Psoas muscle (tissue), 8 donors: ENCODE results near the gene MTHFD1L. TPM values are rescaled to one million over a fixed set of nuclear protein-coding genes. Genes with fewer than 3 reads are reported as not detected.
A peak's percentile ranks its signal among the peaks of the same experiment; 100 is the strongest.

Experiments
- ATAC-seq, 4 donors: fragments of 200-7000 bp; cut with Tn5 transposase; one replicate each; pipeline ENCODE4 v1.9.1; 2020; ENCODE audit warnings: moderate library complexity in 3 of 4, mild to moderate bottlenecking in 2 of 4
- DNase-seq, 2 donors: peaks; one replicate each; pipeline ENCODE4 v3.0.0-alpha.2; 2020
- H3K27ac ChIP-seq: fragments of 200-600 bp; one replicate; pipeline ENCODE4 v1.8.0; 2022
- H3K27me3 ChIP-seq, 3 donors: fragments of 200-600 bp in 1 of 3; one replicate each; pipeline versions ENCODE4 v1.6.1 to v1.8.0; 2013 to 2022; ENCODE audit warnings: low read length in 2 of 3, mild to moderate bottlenecking in 2 of 3, moderate library complexity in 1 of 3; ENCODE audit not compliant: insufficient read depth in 3 of 3
- H3K36me3 ChIP-seq, 2 donors: fragments of 200-600 bp in 1 of 2; one replicate each; pipeline versions ENCODE4 v1.6.1 to v1.8.0; 2013 to 2022; ENCODE audit warnings: low read depth in 1 of 2, mild to moderate bottlenecking in 1 of 2, moderate library complexity in 1 of 2; ENCODE audit not compliant: insufficient read depth in 1 of 2
- H3K4me1 ChIP-seq: fragments of 200-600 bp; one replicate; pipeline ENCODE4 v1.8.0; 2022
- H3K4me3 ChIP-seq: fragments of 200-600 bp; one replicate; pipeline ENCODE4 v1.8.0; 2022; ENCODE audit warnings: mild to moderate bottlenecking
- H3K9me3 ChIP-seq: fragments of 200-600 bp; one replicate; pipeline ENCODE4 v1.8.0; 2022
- WGBS, 3 donors: extraction: QIAGEN DNeasy Blood & Tissue Kit; methylation state at CpG; one replicate each; pipeline versions ENCODE4 v1.1.6 to v1.1.7; 2013; 5-methylcytosine and 5-hydroxymethylcytosine counted together
- intact Hi-C, 2 donors: fragments of 100-400 bp; cut with DNase I; formaldehyde crosslinking; loops; one replicate each; pipeline versions ENCODE4 v1.11.0 to v1.14.2; 2022
- polyA plus RNA-seq, 3 donors: library from polyadenylated mRNA; stranded (reverse); fragments of 200-250 nt; gene quantifications; one replicate each; pipeline ENCODE4 v1.2.3, GENCODE V29; 2013
- total RNA-seq, 4 donors: library from RNA; stranded (reverse); fragmentation: NEBNext Ultra II Directional in 2 of 4; extraction: Animal tissue kit (Norgen Biotek cat#: 25700) in 2 of 4; gene quantifications; one replicate each; pipeline versions ENCODE4 v1.2.1 to v1.2.4, GENCODE V29; 2021 to 2023
- TF ChIP-seq, protein P1 (sequence below): fragments of 200-600 bp; IDR thresholded peaks from one replicate; pipeline ENCODE4 v1.8.0; 2022; ENCODE audit warnings: antibody characterized with exemption
- donor health status: healthy with polysubstance abuse.
- donor health status: DM: no; HTN: no; CAD: no; lungs with moderate emphysema.
- donor health status: Bipolar disorder and iron deficiency.
- donor health status: healthy.
- donor health status: DM: yes; HTN: yes; CAD: no.
- donor health status: DM: no; HTN: no; CAD: no.
- donor health status: DM: no; HTN: no; CAD: no.
- donor health status: DM: yes; HTN: yes; CAD: no.

The MTHFD1L gene
- total and polyA plus RNA-seq, 7 donors, result 0.21 to 4.1 (median 1.1) TPM

DNA sequence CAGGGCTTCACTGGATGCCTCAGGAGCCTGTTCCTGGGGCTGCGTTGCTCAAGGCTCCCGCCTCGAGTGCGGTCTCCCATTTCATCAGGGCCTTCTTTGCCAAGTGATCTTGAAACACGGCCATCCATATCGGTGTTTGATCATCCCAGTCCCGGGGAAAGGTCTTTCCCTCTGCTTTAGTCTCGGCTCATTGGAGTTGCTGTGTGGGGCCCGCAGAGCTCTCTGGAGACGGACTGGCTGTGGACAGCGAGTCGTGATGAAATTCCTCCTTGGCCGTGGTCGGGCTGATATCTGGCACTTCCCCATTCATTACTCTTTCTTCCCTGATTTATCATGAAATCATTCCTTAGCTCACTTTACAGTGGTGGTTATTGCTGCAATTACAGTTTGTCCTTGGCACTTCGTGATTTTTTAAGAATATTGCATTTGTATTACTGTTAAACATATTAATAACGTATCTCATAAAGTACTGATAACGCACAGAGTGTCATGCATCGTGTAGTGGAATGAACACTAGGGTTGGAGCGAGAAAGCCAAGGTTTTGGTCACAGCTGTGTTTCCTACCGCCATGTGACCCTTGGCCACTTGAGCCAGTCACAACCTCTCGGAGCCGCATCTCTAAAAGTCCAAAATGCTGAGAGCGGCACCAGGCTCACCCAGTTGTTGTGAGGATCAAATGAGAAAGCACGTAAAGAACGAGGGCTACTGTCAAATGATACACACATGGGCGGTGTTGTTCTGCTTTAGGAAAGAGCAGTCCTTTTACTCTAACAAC is 71.8 kb downstream of the MTHFD1L start:
- Histone ChIP-seq H3K4me1 (no peaks in the 10 kb centered on the region), H3K36me3 (no peaks in the 10 kb centered on the region), H3K4me3 (no peak overlapping the region), H3K9me3 (no peaks in the 10 kb centered on the region), H3K27ac (no peak overlapping the region), H3K27me3 (no peaks in the 10 kb centered on the region)
- intact Hi-C loops, result no loop called here
- DNase-seq (peak; percentile 75 to 80), ATAC-seq (peak in 3 of 4 donors; percentile 49 to 72 (median 56))
- TF ChIP-seq, protein P1, sequence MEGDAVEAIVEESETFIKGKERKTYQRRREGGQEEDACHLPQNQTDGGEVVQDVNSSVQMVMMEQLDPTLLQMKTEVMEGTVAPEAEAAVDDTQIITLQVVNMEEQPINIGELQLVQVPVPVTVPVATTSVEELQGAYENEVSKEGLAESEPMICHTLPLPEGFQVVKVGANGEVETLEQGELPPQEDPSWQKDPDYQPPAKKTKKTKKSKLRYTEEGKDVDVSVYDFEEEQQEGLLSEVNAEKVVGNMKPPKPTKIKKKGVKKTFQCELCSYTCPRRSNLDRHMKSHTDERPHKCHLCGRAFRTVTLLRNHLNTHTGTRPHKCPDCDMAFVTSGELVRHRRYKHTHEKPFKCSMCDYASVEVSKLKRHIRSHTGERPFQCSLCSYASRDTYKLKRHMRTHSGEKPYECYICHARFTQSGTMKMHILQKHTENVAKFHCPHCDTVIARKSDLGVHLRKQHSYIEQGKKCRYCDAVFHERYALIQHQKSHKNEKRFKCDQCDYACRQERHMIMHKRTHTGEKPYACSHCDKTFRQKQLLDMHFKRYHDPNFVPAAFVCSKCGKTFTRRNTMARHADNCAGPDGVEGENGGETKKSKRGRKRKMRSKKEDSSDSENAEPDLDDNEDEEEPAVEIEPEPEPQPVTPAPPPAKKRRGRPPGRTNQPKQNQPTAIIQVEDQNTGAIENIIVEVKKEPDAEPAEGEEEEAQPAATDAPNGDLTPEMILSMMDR, result no peak
- WGBS, 3 donors, result 79 to 82% (median 81%) methylated on average over 26 of the region's 26 CpGs

- intact Hi-C loops, result no loop called here
- 75 to 86% (median 84%) methylated on average over 5 of the region's 5 CpGs for WGBS, 3 donors
- ATAC-seq (no peak), DNase-seq (no peak)
- TF ChIP-seq, protein P1, result no peak
- no peaks in the 10 kb centered on the region for H3K27me3 ChIP-seq
- no peaks in the 10 kb centered on the region for H3K9me3 ChIP-seq
- H3K4me3 ChIP-seq, result no peak overlapping the region
- H3K4me1 ChIP-seq, result no peaks in the 10 kb centered on the region
- H3K27ac ChIP-seq, result no peak overlapping the region
- no peaks in the 10 kb centered on the region for H3K36me3 ChIP-seq
Observed at GRCh38 chr6:150939399-150939798, 73.9 kb downstream of the MTHFD1L start.

- no peaks in the 10 kb centered on the region for H3K36me3 ChIP-seq
- no peak for DNase-seq
- ATAC-seq, result no peak
- no peaks in the 10 kb centered on the region for H3K9me3 ChIP-seq
- no peaks in the 10 kb centered on the region for H3K27me3 ChIP-seq
- no peak overlapping the region for H3K4me3 ChIP-seq
- TF ChIP-seq, protein P1, result no peak
- H3K4me1 ChIP-seq, result no peaks in the 10 kb centered on the region
- 57 to 74% (median 66%) methylated on average over 7 of the region's 7 CpGs for WGBS, 3 donors
- no peak overlapping the region for H3K27ac ChIP-seq
- intact Hi-C loops, result no loop called here
Observed at GRCh38 chr6:150940941-150941340, 75.4 kb downstream of the MTHFD1L start.

GRCh38 chr6:150949526-150949925 is 84.0 kb downstream of the MTHFD1L start:
- ATAC-seq (no peak), DNase-seq (no peak)
- Histone ChIP-seq H3K4me1 (no peaks in the 10 kb centered on the region), H3K36me3 (no peaks in the 10 kb centered on the region), H3K27me3 (peaks cover 0 to 4% (median 0%) of the 10 kb centered on the region in 3 donors), H3K27ac (no peak overlapping the region), H3K9me3 (no peaks in the 10 kb centered on the region), H3K4me3 (no peak overlapping the region)
- TF ChIP-seq, protein P1, result no peak
- intact Hi-C loops, result no loop called here
- WGBS, 3 donors, result 87 to 93% (median 89%) methylated on average over 11 of the region's 11 CpGs
